Loucy (cell line): ENCODE measurements around the gene USP6.
"Not testable (repeated sequence)": the region's sequence is repeated elsewhere in the genome, so short reads cannot be mapped to it uniquely, and the experiment has no call there.

Source experiments
- H2AFZ ChIP-seq: fragments of 200-600 bp; sonication (generic); 2 replicates; pipeline ENCODE4 v1.6.0; 2016; ENCODE audit warnings: antibody characterized with exemption, mild to moderate bottlenecking, low read length, moderate library complexity
- H3F3A ChIP-seq: fragments of 200-600 bp; 2 replicates; pipeline ENCODE4 v1.6.0; 2016; ENCODE audit warnings: antibody characterized with exemption, low read depth, mild to moderate bottlenecking
- H3K27me3 ChIP-seq: fragments of 200-600 bp; sonication (generic); 2 replicates; pipeline ENCODE4 v1.6.1; 2014; ENCODE audit warnings: low read length, mild to moderate bottlenecking; ENCODE audit not compliant: insufficient read depth, poor library complexity, severe bottlenecking
- H3K36me3 ChIP-seq: fragments of 200-600 bp; sonication (generic); 2 replicates; pipeline ENCODE4 v1.6.1; 2016; ENCODE audit warnings: low read length; ENCODE audit not compliant: insufficient read depth
- H3K4me1 ChIP-seq: fragments of 200-600 bp; sonication (generic); 2 replicates; pipeline ENCODE4 v1.5.1; 2014; ENCODE audit warnings: low read length, mild to moderate bottlenecking; ENCODE audit not compliant: insufficient read depth, poor library complexity, severe bottlenecking
- H3K4me2 ChIP-seq: fragments of 200-600 bp; sonication (generic); 2 replicates; pipeline ENCODE4 v1.6.0; 2014; ENCODE audit warnings: antibody characterized with exemption, low read length, low read depth, mild to moderate bottlenecking; ENCODE audit not compliant: poor library complexity, severe bottlenecking
- H3K4me3 ChIP-seq: fragments of 200-600 bp; sonication (generic); 2 replicates; pipeline ENCODE4 v1.5.1; 2014; ENCODE audit warnings: low read length, mild to moderate bottlenecking, mixed read lengths; ENCODE audit not compliant: poor library complexity, severe bottlenecking
- H3K79me2 ChIP-seq: fragments of 200-600 bp; sonication (generic); 2 replicates; pipeline ENCODE4 v1.6.1; 2014; ENCODE audit warnings: low read length; ENCODE audit not compliant: insufficient read depth
- H3K9ac ChIP-seq: fragments of 200-600 bp; sonication (generic); 2 replicates; pipeline ENCODE4 v1.6.0; 2014; ENCODE audit warnings: mild to moderate bottlenecking, low read depth, low read length, moderate library complexity; ENCODE audit not compliant: poor library complexity, severe bottlenecking
- H3K9me2 ChIP-seq: fragments of 200-600 bp; sonication (generic); replicated peaks from 2 replicates; pipeline ENCODE4 v1.6.1; 2016; ENCODE audit warnings: low read depth, low read length, mixed read lengths
- H3K9me3 ChIP-seq: fragments of 200-600 bp; sonication (generic); 2 replicates; pipeline ENCODE4 v1.6.1; 2014; ENCODE audit warnings: mild to moderate bottlenecking, antibody characterized with exemption, low read length, low read depth; ENCODE audit not compliant: insufficient read depth
- H4K20me1 ChIP-seq: fragments of 200-600 bp; sonication (generic); 2 replicates; pipeline ENCODE4 v1.6.0; 2014; ENCODE audit warnings: antibody characterized with exemption, low read length, mild to moderate bottlenecking; ENCODE audit not compliant: insufficient read depth, poor library complexity, severe bottlenecking
- EZH2phosphoT487 ChIP-seq: fragments of 200-600 bp; IDR thresholded peaks from 2 replicates; pipeline ENCODE4 v1.6.1; 2018; ENCODE audit warnings: antibody characterized with exemption, mild to moderate bottlenecking, moderate library complexity, borderline replicate concordance
- TF ChIP-seq, protein P1 (sequence below): fragments of 200-600 bp; sonication (generic); conservative IDR thresholded peaks from 2 replicates; pipeline ENCODE4 v1.5.1; 2014; ENCODE audit warnings: mild to moderate bottlenecking, antibody characterized with exemption, low read length

Gene USP6

DNA sequence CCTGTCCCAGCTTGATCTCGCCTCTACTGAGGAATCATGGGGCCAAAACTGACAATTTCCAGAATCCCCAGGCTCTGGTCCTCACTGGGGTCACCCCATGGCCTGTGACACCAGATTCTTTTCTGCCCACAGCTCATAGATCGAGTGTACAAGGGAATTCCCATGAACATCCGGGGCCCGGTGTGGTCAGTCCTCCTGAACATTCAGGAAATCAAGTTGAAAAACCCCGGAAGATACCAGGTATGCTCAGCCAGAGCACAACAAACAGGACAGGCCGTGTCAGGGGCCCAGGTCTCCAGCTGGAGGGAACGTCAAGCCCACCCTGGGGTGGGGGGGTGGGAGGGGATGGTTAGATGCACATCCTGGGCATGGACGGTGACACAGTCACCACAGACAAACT, 17.5 kb downstream of the USP6 start:
- no peaks in the 10 kb centered on the region for H3K36me3 ChIP-seq
- no peaks in the 10 kb centered on the region for H3K79me2 ChIP-seq
- no peaks in the 10 kb centered on the region for H3K27me3 ChIP-seq
- TF ChIP-seq, protein P1, sequence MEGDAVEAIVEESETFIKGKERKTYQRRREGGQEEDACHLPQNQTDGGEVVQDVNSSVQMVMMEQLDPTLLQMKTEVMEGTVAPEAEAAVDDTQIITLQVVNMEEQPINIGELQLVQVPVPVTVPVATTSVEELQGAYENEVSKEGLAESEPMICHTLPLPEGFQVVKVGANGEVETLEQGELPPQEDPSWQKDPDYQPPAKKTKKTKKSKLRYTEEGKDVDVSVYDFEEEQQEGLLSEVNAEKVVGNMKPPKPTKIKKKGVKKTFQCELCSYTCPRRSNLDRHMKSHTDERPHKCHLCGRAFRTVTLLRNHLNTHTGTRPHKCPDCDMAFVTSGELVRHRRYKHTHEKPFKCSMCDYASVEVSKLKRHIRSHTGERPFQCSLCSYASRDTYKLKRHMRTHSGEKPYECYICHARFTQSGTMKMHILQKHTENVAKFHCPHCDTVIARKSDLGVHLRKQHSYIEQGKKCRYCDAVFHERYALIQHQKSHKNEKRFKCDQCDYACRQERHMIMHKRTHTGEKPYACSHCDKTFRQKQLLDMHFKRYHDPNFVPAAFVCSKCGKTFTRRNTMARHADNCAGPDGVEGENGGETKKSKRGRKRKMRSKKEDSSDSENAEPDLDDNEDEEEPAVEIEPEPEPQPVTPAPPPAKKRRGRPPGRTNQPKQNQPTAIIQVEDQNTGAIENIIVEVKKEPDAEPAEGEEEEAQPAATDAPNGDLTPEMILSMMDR: no peak
- TF ChIP-seq EZH2phosphoT487: no peak
- no peaks in the 10 kb centered on the region for H3F3A ChIP-seq
- no peaks in the 10 kb centered on the region for H3K4me1 ChIP-seq
- H3K9ac ChIP-seq: no peak overlapping the region
- no peaks in the 10 kb centered on the region for H4K20me1 ChIP-seq
- no peaks in the 10 kb centered on the region for H3K9me3 ChIP-seq
- no peak overlapping the region for H3K4me2 ChIP-seq
- H2AFZ ChIP-seq: no peak overlapping the region
- H3K4me3 ChIP-seq: no peak overlapping the region
- no peaks in the 10 kb centered on the region for H3K9me2 ChIP-seq

DNA sequence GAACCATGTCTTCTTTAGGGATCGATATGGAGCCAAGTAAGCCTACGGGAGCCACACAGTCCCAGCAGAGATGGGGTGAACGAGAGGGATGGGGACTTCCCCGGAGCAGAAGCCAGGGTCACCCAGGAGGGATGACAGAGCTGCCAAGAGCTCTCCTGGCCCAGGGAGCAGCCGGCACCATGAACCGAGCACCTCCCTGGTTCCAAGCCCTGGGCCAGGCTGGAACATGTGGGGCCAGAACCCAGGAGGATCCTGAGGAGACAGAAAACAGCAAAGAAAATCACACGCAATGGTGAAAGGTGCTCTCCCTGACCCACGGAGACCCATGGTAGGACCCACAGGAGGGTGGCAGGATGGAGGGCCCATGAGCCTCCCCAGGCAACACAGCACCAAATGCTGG, 18.1 kb downstream of the USP6 start:
- not testable (repeated sequence) for H3K9me2 ChIP-seq, H4K20me1 ChIP-seq, H3K4me3 ChIP-seq, H3K27me3 ChIP-seq, H3K79me2 ChIP-seq, H2AFZ ChIP-seq, H3F3A ChIP-seq, H3K4me1 ChIP-seq, H3K9ac ChIP-seq, H3K36me3 ChIP-seq, H3K9me3 ChIP-seq, H3K4me2 ChIP-seq

DNA sequence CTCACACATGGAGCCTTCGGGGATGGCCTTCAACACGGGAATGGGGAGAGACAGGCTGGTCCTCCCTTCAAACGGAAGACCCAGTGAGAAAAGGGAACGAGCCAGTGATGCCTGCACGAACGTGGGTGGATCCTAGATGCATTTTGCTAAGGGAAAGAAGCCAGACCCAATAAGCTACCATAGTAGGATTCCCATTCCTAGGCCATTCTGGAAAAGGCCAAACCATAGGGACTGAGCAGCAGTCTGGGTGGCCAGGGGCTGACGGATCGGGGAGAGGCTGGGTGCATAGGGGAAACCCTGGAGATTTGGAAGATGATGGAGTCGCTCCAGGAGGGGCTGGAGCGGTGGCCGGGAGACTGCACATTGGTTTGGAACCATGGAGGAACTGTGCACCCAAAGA, 18.7 kb downstream of the USP6 start:
- not testable (repeated sequence) for H3F3A ChIP-seq, H2AFZ ChIP-seq, H3K27me3 ChIP-seq, H3K4me1 ChIP-seq, H3K4me3 ChIP-seq, H3K9ac ChIP-seq, H3K9me3 ChIP-seq, H4K20me1 ChIP-seq, H3K36me3 ChIP-seq, H3K9me2 ChIP-seq, H3K4me2 ChIP-seq, H3K79me2 ChIP-seq

DNA sequence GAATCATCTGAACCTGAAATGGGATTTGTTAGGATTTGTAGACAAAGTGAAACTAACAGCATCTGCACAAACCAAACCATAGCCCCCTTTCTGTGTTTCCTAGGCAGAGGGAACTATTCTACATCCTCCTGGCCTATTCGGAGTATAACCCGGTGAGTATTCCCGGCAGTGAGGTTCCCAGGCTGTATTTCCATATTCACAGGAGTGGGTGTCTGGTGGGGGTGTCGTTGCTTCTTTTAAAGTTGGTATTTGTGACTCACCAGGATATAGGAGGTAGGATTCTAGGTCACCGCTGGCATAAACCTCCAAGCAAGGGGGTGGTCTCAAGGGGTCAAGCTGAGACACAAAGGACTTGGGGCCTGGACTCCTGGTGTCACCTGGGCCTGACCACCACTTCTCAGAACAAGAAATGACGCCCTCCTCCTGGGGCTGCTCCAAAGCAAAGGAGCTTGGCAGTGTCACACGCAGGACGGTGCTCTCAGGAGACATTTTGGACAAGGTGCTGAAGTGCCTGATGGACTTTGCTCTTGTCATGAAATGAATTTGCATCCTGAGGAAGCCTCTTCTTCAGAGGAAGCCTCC, 19.4 kb downstream of the USP6 start:
- H3K79me2 ChIP-seq, H3K36me3 ChIP-seq, H3K4me2 ChIP-seq, H3K4me3 ChIP-seq, H3K9me2 ChIP-seq, H3F3A ChIP-seq, H2AFZ ChIP-seq, H3K9ac ChIP-seq, H3K27me3 ChIP-seq, H4K20me1 ChIP-seq, H3K9me3 ChIP-seq, H3K4me1 ChIP-seq: not testable (repeated sequence)
